ENCODE data around the gene CAMK4. TPM values are rescaled to one million over a fixed set of nuclear protein-coding genes. Genes with fewer than 3 reads are reported as not detected.

Gene CAMK4
- total and polyA plus RNA-seq, 2 donors (not counting 3 experiments of a cell fraction or from before 2014, with no cell fraction given) = 2.2 to 5.4 TPM

DNA sequence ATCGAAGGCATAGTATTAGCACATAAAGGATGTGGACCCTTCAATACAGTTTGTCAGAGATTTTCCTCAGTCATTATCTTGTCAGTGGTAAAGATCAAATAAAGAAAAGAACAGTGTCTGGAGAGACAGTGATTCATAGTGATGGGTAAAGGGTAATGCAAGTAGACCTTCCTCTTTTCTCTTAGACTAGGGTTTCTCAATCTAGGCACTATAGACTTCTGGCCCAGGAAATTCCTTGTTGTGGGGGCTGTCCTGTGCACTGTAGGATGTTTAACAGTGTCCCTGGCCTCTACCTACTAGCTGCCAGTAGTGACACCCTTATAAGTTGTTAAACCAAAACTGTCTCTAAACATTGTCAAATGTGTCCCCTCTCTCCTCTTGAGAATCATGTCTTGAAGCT, 6.9 kb downstream of the CAMK4 start:
- Histone ChIP-seq H3K4me3 (replicated peaks in 1 of 3; ENCODE audit: insufficient read depth in 1 of 3, low read depth in 1 of 3, low read length in 3 of 3) (no peak overlapping the region), H3K36me3 (ENCODE audit: control insufficient read depth in 2 of 2, extremely low read depth in 1 of 2, insufficient read depth in 2 of 2, low read length in 2 of 2) (no peaks in the 10 kb centered on the region), H2AFZ (ENCODE audit: low read depth, low read length) (no peak overlapping the region), H3K27me3 (ENCODE audit: control insufficient read depth in 2 of 2, insufficient read depth in 2 of 2, low read length in 2 of 2) (no peaks in the 10 kb centered on the region), H3K27ac (ENCODE audit: insufficient read depth, low read depth, low read length) (no peak overlapping the region), H3K9me1 (replicated peaks; ENCODE audit: control insufficient read depth, extremely low read depth, insufficient read depth, low read length) (no peaks in the 10 kb centered on the region), H3K79me2 (ENCODE audit: control insufficient read depth, insufficient read depth, low read length) (no peaks in the 10 kb centered on the region), H3K9ac (replicated peaks; ENCODE audit: extremely low read depth, insufficient read depth, low read length) (no peak overlapping the region), H3K9me3 (replicated peaks; ENCODE audit: control insufficient read depth, insufficient read depth, low read length) (no peaks in the 10 kb centered on the region), H4K20me1 (replicated peaks; ENCODE audit: control insufficient read depth, extremely low read depth, insufficient read depth, low read length) (no peaks in the 10 kb centered on the region), H3K4me1 (ENCODE audit: control insufficient read depth, extremely low read depth, insufficient read depth, low read length) (no peaks in the 10 kb centered on the region), H3K4me2 (ENCODE audit: insufficient read depth, low read length) (no peak overlapping the region)
- POLR2A ChIA-PET = interaction anchor here (0.7 kb wide), 1 partner anchor 30 kb away, joined by 3 read pairs; no protein-coding TSS in a partner anchor
- no TSS peak for BruUV-seq (replicated peaks)
- intact Hi-C loops (cut with micrococcal nuclease) = no loop called here
- FAIRE-seq (no peak), DNase-seq (ENCODE audit: low read depth, low spot score) (no peak)
- TF ChIP-seq CTCF (IDR thresholded peaks at IDR 0.05; ENCODE audit: extremely low read depth in 1 of 2, insufficient read depth in 1 of 2, low read depth in 1 of 2, low read length in 2 of 2) (no peak), JUN (IDR thresholded peaks at IDR 0.05; ENCODE audit: borderline replicate concordance, insufficient read depth, insufficient read length, low read depth) (no peak), GATA2 (IDR thresholded peaks at IDR 0.05; ENCODE audit: insufficient read depth, insufficient read length, low read depth, low read length) (no peak)
- dilution Hi-C loops (cut with MboI; ENCODE audit: extremely low pct_ligation_motif_present, low sequenced_read_pairs) = no loop called here
- CTCF ChIA-PET = interaction anchor here (1.2 to 1.8 kb wide), 3 partner anchors 8 to 15 kb away, joined by 3 read pairs; no protein-coding TSS in a partner anchor

GRCh38 chr5:111232311-111233051, 8.3 kb downstream of the CAMK4 start:
- no peaks in the 10 kb centered on the region for H3K27me3 ChIP-seq (ENCODE audit: control insufficient read depth in 2 of 2, insufficient read depth in 2 of 2, low read length in 2 of 2)
- H3K9me1 ChIP-seq (replicated peaks; ENCODE audit: control insufficient read depth, extremely low read depth, insufficient read depth, low read length) = no peaks in the 10 kb centered on the region
- no peak overlapping the region for H3K9ac ChIP-seq (replicated peaks; ENCODE audit: extremely low read depth, insufficient read depth, low read length)
- H3K4me1 ChIP-seq (ENCODE audit: control insufficient read depth, extremely low read depth, insufficient read depth, low read length) = peaks cover 7% of the 10 kb centered on the region
- TF ChIP-seq JUN (IDR thresholded peaks at IDR 0.05; ENCODE audit: borderline replicate concordance, insufficient read depth, insufficient read length, low read depth) (no peak), FOS (IDR thresholded peaks at IDR 0.05; ENCODE audit: borderline replicate concordance, insufficient read depth, low read length) (no peak), EZH2 (IDR thresholded peaks at IDR 0.05; ENCODE audit: borderline replicate concordance, low read depth, low read length, severe bottlenecking) (no peak), POLR2AphosphoS5 (IDR thresholded peaks at IDR 0.05; ENCODE audit: insufficient read depth, low read depth, low read length) (no peak), POLR2A (IDR thresholded peaks at IDR 0.05; ENCODE audit: low read depth, low read length) (no peak)
- no peak overlapping the region for H3K27ac ChIP-seq (ENCODE audit: insufficient read depth, low read depth, low read length)
- H2AFZ ChIP-seq (ENCODE audit: low read depth, low read length) = no peak overlapping the region
- H3K79me2 ChIP-seq (ENCODE audit: control insufficient read depth, insufficient read depth, low read length) = no peaks in the 10 kb centered on the region
- H3K9me3 ChIP-seq (replicated peaks; ENCODE audit: control insufficient read depth, insufficient read depth, low read length) = no peaks in the 10 kb centered on the region
- H3K4me3 ChIP-seq (replicated peaks in 1 of 3; ENCODE audit: insufficient read depth in 1 of 3, low read depth in 1 of 3, low read length in 3 of 3) = no peak overlapping the region
- dilution Hi-C loops (cut with MboI; ENCODE audit: extremely low pct_ligation_motif_present, low sequenced_read_pairs) = no loop called here
- DNase-seq (ENCODE audit: low read depth, low spot score) (no peak), FAIRE-seq (no peak)
- no peaks in the 10 kb centered on the region for H4K20me1 ChIP-seq (replicated peaks; ENCODE audit: control insufficient read depth, extremely low read depth, insufficient read depth, low read length)
- H3K36me3 ChIP-seq (ENCODE audit: control insufficient read depth in 2 of 2, extremely low read depth in 1 of 2, insufficient read depth in 2 of 2, low read length in 2 of 2) = no peaks in the 10 kb centered on the region
- intact Hi-C loops (cut with micrococcal nuclease) = no loop called here
- no TSS peak for BruUV-seq (replicated peaks)
- ChIA-PET CTCF (no interaction called here), POLR2A (no interaction called here)
- H3K4me2 ChIP-seq (ENCODE audit: insufficient read depth, low read length) = no peak overlapping the region
